HepG2 (cell line): Measurements from ENCODE around the gene CNNM3.

Experiments
- CTCF ChIP-seq: sonication (generic); formaldehyde crosslinking; IDR thresholded peaks from 2 replicates; pipeline ENCODE4 v1.5.0; 2020; ENCODE audit warnings: mild to moderate bottlenecking, missing genetic modification reagents, moderate library complexity
- RFX5 ChIP-seq: IDR thresholded peaks from 2 replicates; pipeline ENCODE4 v1.6.1; 2011; ENCODE audit warnings: low read depth, low read length, improper control_type of control experiment
- SRF ChIP-seq: IDR thresholded peaks from 2 replicates; pipeline ENCODE4 v1.6.1; 2011; ENCODE audit warnings: mild to moderate bottlenecking, low read depth, low read length, moderate library complexity
- STAT5B ChIP-seq: sonication (generic); formaldehyde crosslinking; IDR thresholded peaks from 2 replicates; pipeline ENCODE4 v1.4.0; 2020; ENCODE audit warnings: missing genetic modification reagents
- THAP11 ChIP-seq: IDR thresholded peaks from 2 replicates; pipeline ENCODE4 v1.6.1; 2016; ENCODE audit warnings: missing biosample characterization, missing genetic modification reagents
- TF ChIP-seq, protein P1 (sequence below): sonication (generic); formaldehyde crosslinking; IDR thresholded peaks from 2 replicates; pipeline ENCODE4 v1.5.0; 2020; ENCODE audit warnings: mild to moderate bottlenecking, missing genetic modification reagents

- no peak for TF ChIP-seq CTCF (CRISPR knock-in tag)
- TF ChIP-seq STAT5B (CRISPR knock-in tag) = no peak
- no peak for TF ChIP-seq RFX5
- TF ChIP-seq SRF = no peak
- TF ChIP-seq THAP11 (CRISPR knock-in tag) = no peak
- TF ChIP-seq, protein P1, sequence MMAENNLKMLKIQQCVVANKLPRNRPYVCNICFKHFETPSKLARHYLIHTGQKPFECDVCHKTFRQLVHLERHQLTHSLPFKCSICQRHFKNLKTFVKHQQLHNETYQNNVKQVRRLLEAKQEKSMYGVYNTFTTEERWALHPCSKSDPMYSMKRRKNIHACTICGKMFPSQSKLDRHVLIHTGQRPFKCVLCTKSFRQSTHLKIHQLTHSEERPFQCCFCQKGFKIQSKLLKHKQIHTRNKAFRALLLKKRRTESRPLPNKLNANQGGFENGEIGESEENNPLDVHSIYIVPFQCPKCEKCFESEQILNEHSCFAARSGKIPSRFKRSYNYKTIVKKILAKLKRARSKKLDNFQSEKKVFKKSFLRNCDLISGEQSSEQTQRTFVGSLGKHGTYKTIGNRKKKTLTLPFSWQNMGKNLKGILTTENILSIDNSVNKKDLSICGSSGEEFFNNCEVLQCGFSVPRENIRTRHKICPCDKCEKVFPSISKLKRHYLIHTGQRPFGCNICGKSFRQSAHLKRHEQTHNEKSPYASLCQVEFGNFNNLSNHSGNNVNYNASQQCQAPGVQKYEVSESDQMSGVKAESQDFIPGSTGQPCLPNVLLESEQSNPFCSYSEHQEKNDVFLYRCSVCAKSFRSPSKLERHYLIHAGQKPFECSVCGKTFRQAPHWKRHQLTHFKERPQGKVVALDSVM = no peak
Measured at GRCh38 chr2:96788442-96789244, 27.4 kb upstream of the CNNM3 start.
